Natural killer cell (primary cell): ENCODE data around the gene TBC1D22A. TPM values are rescaled to one million over a fixed set of nuclear protein-coding genes. Genes with fewer than 3 reads are reported as not detected.

Experiments
- ATAC-seq, 3 donors: fragments of 150-1000 bp in 2 of 3; fragments of 200-7000 bp in 1 of 3; cut with Tn5 transposase; 1 replicate in 1 of 3; 2 replicates in 2 of 3; pipeline ENCODE4 v1.10.0; 2021; ENCODE audit warnings: mild to moderate bottlenecking in 2 of 3, moderate library complexity in 2 of 3
- DNase-seq, 2 donors: peaks; one replicate each; pipeline versions ENCODE4 v3.0.0 to v3.0.0-alpha.2; 2013 to 2021; ENCODE audit warnings: mixed read lengths in 1 of 2
- H3K27ac ChIP-seq: one replicate; pipeline ENCODE4 v1.5.1; 2013; ENCODE audit warnings: mild to moderate bottlenecking, low read length
- H3K27me3 ChIP-seq: one replicate; pipeline ENCODE4 v1.6.1; 2013; ENCODE audit warnings: low read length; ENCODE audit not compliant: control insufficient read depth, insufficient read depth
- H3K36me3 ChIP-seq: one replicate; pipeline ENCODE4 v1.6.1; 2013; ENCODE audit warnings: low read length; ENCODE audit not compliant: control insufficient read depth, insufficient read depth
- H3K4me1 ChIP-seq: one replicate; pipeline ENCODE4 v1.6.1; 2013; ENCODE audit warnings: low read length; ENCODE audit not compliant: control insufficient read depth, insufficient read depth
- H3K4me3 ChIP-seq: one replicate; pipeline ENCODE4 v1.5.1; 2013; ENCODE audit warnings: low read length
- H3K9me3 ChIP-seq: one replicate; pipeline ENCODE4 v1.6.1; 2013; ENCODE audit warnings: low read length; ENCODE audit not compliant: control insufficient read depth, insufficient read depth
- H3K27ac Mint-ChIP-seq, 2 donors: one replicate each; pipeline ENCODE4 v1.8.0; 2022; ENCODE audit warnings: mild to moderate bottlenecking in 2 of 2, mixed read lengths in 2 of 2, moderate library complexity in 1 of 2
- H3K27me3 Mint-ChIP-seq, 2 donors: one replicate each; pipeline ENCODE4 v1.8.0; 2022; ENCODE audit warnings: low read depth in 2 of 2, mixed read lengths in 2 of 2
- H3K36me3 Mint-ChIP-seq: one replicate; pipeline ENCODE4 v1.8.0; 2022; ENCODE audit warnings: mixed read lengths
- H3K4me1 Mint-ChIP-seq, 2 donors: one replicate each; pipeline ENCODE4 v1.8.0; 2022; ENCODE audit warnings: mixed read lengths in 2 of 2
- H3K4me3 Mint-ChIP-seq: one replicate; pipeline ENCODE4 v1.8.0; 2022; ENCODE audit warnings: mild to moderate bottlenecking, moderate library complexity, mixed read lengths
- H3K9me3 Mint-ChIP-seq, 2 donors: one replicate each; pipeline ENCODE4 v1.8.0; 2022; ENCODE audit warnings: mixed read lengths in 2 of 2
- WGBS: methylation state at CpG from one replicate; pipeline ENCODE4 v1.1.7; 2013; ENCODE audit warnings: missing lambda C conversion rate; ENCODE audit not compliant: insufficient coverage; 5-methylcytosine and 5-hydroxymethylcytosine counted together
- intact Hi-C: fragments of 100-400 bp; cut with micrococcal nuclease; formaldehyde crosslinking; loops from one replicate; pipeline ENCODE4 v1.14.2; 2022
- total RNA-seq, 4 donors: library from RNA; stranded (reverse); fragments of 120-200 nt in 1 of 4; gene quantifications; one replicate each; pipeline versions ENCODE4 v1.2.3 to v1.2.4, GENCODE V29; 2013 to 2022
- TF ChIP-seq, protein P1 (sequence below): fragments of 200-600 bp; IDR thresholded peaks from one replicate; pipeline ENCODE4 v1.8.0; 2022; ENCODE audit warnings: antibody characterized with exemption

TBC1D22A gene
- total RNA-seq, 3 donors from 2014 or later (not counting 1 experiment from before 2014, with no cell fraction given): 47.4 to 53.7 (median 53.2) TPM

DNA sequence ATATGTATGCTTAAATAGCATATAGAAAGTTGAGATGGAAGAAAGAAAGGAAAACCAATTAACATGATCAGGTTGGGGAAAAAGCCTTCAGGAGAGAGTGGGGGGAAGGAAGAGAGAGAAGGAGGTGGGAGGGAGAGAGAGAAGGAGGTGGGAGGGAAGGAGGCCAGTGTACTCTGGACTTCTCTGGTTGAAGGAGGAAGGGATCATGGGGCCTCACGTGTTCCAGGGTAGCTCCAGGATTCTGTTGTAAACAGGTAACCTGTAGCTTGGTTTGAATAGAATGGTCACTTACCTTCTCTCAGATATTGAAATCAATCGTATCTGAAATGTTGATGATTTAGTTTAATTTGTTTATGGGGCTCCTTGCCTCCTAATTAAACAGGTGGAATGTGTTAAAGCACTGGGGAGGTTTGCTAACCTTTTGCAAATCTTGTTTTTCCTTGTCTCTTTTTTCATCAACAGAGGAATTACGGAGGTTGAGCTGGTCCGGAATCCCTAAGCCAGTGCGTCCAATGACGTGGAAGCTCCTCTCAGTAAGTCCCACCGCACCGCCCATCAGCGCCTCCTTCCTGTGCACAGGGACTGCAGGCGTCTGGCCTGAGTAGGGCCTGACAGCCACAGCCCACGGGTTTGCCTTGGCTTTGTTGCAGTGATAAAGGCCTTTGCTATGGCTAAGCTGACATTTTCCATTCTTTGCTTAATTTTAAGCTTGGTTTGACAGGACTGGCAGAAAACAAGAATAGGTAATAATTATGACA is 115.9 kb downstream of the TBC1D22A start:
- peak in 2 of 3 donors; percentile 43 to 45 for ATAC-seq
- TF ChIP-seq, protein P1, sequence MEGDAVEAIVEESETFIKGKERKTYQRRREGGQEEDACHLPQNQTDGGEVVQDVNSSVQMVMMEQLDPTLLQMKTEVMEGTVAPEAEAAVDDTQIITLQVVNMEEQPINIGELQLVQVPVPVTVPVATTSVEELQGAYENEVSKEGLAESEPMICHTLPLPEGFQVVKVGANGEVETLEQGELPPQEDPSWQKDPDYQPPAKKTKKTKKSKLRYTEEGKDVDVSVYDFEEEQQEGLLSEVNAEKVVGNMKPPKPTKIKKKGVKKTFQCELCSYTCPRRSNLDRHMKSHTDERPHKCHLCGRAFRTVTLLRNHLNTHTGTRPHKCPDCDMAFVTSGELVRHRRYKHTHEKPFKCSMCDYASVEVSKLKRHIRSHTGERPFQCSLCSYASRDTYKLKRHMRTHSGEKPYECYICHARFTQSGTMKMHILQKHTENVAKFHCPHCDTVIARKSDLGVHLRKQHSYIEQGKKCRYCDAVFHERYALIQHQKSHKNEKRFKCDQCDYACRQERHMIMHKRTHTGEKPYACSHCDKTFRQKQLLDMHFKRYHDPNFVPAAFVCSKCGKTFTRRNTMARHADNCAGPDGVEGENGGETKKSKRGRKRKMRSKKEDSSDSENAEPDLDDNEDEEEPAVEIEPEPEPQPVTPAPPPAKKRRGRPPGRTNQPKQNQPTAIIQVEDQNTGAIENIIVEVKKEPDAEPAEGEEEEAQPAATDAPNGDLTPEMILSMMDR: no peak
- H3K4me1 Mint-ChIP-seq: peaks cover 67% of the 10 kb centered on the region in 2 donors
- H3K27ac Mint-ChIP-seq: peak overlapping the region; percentile 7 to 71
- WGBS: 83% methylated on average over 10 of the region's 11 CpGs
- no peaks in the 10 kb centered on the region for H3K36me3 Mint-ChIP-seq
- Histone ChIP-seq H3K27ac (no peak overlapping the region), H3K9me3 (no peaks in the 10 kb centered on the region), H3K27me3 (no peaks in the 10 kb centered on the region), H3K4me3 (no peak overlapping the region), H3K36me3 (no peaks in the 10 kb centered on the region), H3K4me1 (peaks cover 15% of the 10 kb centered on the region)
- H3K4me3 Mint-ChIP-seq: peak overlapping the region; percentile 5
- H3K9me3 Mint-ChIP-seq: no peaks in the 10 kb centered on the region
- H3K27me3 Mint-ChIP-seq: no peaks in the 10 kb centered on the region
- intact Hi-C loops: no loop called here
- DNase-seq: no peak

DNA sequence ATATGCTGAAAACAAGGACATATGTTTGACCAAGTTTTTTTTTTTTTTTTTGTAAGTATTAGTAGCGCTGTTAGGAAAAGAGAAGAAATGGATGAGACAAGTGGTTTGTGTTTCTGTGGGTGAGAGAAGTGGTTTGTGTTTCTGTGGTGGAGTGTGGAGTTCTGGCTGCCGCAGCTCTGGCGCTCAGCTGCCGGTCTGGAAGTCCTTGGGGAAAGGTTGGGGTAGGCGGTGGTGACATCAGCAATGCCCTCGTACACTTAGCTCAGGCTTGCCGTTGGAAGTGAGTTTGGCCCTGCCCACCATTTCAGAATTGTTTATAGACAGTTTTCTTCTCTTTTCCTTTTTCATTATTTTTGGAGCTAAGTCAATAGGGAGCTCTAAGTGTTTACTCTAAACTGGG is 116.6 kb downstream of the TBC1D22A start:
- Histone ChIP-seq H3K36me3 (peaks cover 2% of the 10 kb centered on the region), H3K4me3 (no peak overlapping the region), H3K9me3 (no peaks in the 10 kb centered on the region), H3K4me1 (peaks cover 15% of the 10 kb centered on the region), H3K27me3 (no peaks in the 10 kb centered on the region), H3K27ac (no peak overlapping the region)
- Mint-ChIP-seq H3K27me3 (no peaks in the 10 kb centered on the region), H3K4me1 (peaks cover 74% of the 10 kb centered on the region in 2 donors), H3K4me3 (no peak overlapping the region), H3K9me3 (no peaks in the 10 kb centered on the region), H3K27ac (peak overlapping the region; percentile 7 to 71), H3K36me3 (no peaks in the 10 kb centered on the region)
- ATAC-seq: no peak
- WGBS: 39% methylated on average over 7 of the region's 7 CpGs
- intact Hi-C loops: no loop called here
- TF ChIP-seq, protein P1: no peak
- no peak for DNase-seq

DNA sequence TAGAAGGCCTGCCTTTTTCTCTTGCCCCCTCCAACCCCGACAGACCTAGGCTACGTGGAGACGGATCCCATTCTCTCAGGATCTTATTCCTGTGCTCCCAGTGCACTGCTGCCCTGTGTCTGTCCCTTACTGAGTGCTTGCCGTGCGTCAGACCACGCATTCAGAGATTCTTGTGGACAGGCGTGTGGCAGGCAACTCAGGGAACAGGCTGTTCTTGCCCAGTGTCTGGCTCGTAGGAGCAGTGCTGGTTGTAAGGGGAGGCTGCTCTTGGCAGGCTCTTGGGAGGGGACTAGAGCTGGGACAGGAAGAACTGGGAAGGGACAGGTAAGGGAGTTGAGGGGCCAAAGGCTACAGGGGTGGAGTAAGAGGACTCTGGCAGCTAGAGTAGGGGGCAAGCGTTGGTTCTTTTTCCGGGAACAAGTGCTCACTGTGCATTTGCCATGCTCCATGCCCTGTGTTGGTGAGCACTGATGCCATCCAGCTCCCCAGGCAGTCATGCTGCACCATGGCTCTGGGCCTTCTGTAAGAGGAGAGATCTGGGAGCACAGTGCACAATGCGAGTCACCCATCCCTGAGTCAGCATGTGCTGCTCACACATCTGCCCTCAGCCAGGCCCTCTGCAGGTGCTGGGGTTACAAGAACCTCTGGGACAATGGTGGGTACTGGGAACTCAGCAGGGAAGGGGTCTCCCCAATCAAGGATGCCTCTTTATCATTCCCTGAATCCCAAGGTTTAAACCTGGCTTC is 119.1 kb downstream of the TBC1D22A start:
- 96% methylated on average over 11 of the region's 11 CpGs for WGBS
- Histone ChIP-seq H3K9me3 (no peaks in the 10 kb centered on the region), H3K4me1 (peaks cover 15% of the 10 kb centered on the region), H3K27ac (no peak overlapping the region), H3K36me3 (peaks cover 2% of the 10 kb centered on the region), H3K27me3 (no peaks in the 10 kb centered on the region), H3K4me3 (no peak overlapping the region)
- no peaks in the 10 kb centered on the region for H3K27me3 Mint-ChIP-seq
- DNase-seq (no peak), ATAC-seq (no peak)
- H3K27ac Mint-ChIP-seq: peak overlapping the region in 1 of 2 donors; percentile 74
- H3K9me3 Mint-ChIP-seq: no peaks in the 10 kb centered on the region
- H3K4me1 Mint-ChIP-seq: peaks cover 68 to 76% of the 10 kb centered on the region in 2 donors
- TF ChIP-seq, protein P1: no peak
- intact Hi-C loops: no loop called here
- H3K36me3 Mint-ChIP-seq: no peaks in the 10 kb centered on the region
- H3K4me3 Mint-ChIP-seq: no peak overlapping the region
